AML-193 (cell line): ENCODE results near the gene KRT81.
"Not testable (repeated sequence)": the region's sequence is repeated elsewhere in the genome, so short reads cannot be mapped to it uniquely, and the experiment has no call there.

Source experiments
- DNase-seq, 2 experiments: peaks; one replicate each; lab custom pipeline; 2025; lab: John Stamatoyannopoulos, UW

KRT81 gene

GRCh38 chr12:52241205-52241842 lies 50.0 kb downstream of the KRT81 start:
- DNase-seq: no peak

- DNase-seq: not testable (repeated sequence)
Measured at GRCh38 chr12:52240247-52240646, 51.1 kb downstream of the KRT81 start.

- no peak for DNase-seq
Measured at GRCh38 chr12:52239767-52240166, 51.6 kb downstream of the KRT81 start.

- no peak for DNase-seq
Measured at GRCh38 chr12:52238916-52239646, 52.3 kb downstream of the KRT81 start.

GRCh38 chr12:52238207-52238840 lies 53.0 kb downstream of the KRT81 start:
- no peak for DNase-seq

- no peak for DNase-seq
Measured at GRCh38 chr12:52236386-52237050, 54.8 kb downstream of the KRT81 start.
